Raji (cell line): ENCODE results near the gene TMEM150B.
A peak's percentile ranks its signal among the peaks of the same experiment; 100 is the strongest.

Experiments used
- POLR2A ChIP-seq: IDR thresholded peaks from 2 replicates; pipeline ENCODE4 v1.6.1; 2011; ENCODE audit warnings: low read depth, low read length, control low read depth; ENCODE audit not compliant: insufficient read depth

TMEM150B gene, protein sequence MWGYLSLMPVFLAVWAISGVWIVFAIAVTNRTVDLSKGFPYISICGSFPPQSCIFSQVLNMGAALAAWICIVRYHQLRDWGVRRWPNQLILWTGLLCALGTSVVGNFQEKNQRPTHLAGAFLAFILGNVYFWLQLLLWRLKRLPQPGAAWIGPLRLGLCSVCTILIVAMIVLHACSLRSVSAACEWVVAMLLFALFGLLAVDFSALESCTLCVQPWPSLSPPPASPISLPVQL

DNA sequence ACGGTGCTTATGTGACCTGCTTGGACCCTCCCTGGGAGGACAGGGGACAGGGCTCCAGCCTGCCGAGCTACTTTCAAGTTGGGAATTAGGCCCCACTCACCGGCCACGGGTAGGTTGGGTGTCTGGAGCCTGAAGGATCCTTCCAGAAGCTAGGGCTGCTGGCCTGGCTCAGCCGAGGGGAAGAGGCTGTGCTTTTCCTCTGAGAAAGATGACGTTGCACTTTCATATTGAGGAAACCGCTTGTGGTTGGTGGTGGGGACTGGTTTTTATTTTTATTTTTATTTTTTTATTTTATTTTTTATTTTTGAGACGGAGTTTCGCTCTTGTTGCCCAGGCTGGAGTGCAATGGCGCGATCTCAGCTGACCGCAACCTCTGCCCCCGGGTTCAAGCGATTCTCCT is at the start of gene TMEM150B:
Gene TMEM150B (minus strand): TSS at position 170 of the 400 bp plus-strand sequence. CDS start 4,305 bp downstream, outside the sequence.
- no peak for TF ChIP-seq POLR2A

DNA sequence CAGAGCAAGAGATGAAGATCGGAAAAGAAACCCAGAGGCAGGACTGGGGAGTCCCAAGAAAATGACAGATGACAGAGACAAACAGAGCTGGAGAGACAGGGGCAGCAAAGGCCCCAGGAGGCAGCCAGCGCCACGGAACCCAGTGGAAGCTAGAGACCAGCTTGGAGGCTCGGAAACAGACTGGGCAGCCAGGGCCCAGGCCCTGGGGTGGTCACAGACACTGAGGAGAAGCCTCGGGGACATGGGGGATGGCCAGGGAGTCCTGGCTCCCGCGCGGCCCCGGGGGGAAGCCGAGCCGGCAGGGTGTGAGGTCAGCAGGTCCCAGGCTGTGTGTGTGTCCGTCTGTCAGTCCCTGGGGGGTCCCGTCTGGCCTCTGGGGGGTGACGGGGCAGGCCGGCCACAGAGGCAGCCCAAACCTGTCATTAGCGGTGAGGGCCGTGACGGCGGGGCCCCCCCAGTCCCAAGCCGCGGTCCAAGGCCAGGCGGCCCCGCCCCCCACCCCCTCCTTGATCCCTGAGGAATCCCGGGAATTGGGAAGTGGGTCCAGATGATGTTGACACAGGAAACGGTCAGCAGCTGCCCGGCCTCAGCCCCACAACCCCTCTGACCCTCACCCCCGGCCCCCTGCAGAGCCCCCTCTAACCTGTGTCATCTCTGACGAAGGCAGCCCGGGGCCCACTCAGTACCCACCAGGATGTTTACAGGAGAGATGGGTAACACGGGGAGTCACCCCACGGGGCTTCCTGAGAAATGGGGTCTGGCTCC is 49.0 kb upstream of the TMEM150B start:
- TF ChIP-seq POLR2A: no peak

DNA sequence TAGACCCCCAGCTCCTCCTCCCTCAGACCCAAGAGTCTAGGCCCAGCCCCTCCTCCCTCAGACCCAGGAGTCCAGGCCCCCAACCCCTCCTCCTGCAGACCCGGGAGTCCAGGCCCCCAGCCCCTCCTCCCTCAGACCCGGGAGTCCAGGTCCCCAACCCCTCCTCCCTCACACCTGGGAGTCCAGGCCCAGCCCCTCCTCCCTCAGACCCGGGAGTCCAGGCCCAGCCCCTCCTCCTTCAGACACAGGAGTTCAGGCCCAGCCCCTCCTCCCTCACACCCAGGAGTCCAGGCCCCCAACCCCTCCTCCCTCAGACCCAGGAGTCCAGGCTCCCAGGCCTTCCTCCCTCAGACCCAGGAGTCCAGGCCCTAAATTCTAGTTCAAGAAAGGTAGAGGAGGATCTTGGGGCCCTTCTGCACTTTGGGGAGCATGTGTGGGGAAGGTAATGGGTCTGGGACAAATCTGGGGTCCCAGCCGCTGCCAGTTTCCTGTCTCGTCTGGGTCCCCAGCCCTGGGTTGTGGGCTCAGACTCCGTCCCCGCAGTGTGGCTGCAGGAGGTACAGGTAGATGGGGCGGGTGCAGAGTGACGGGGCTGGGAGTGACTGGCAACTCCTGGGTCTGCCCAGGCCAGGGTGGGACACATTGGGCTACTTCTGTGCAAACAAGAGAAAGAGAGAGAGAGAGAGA is 48.3 kb upstream of the TMEM150B start:
- no peak for TF ChIP-seq POLR2A

DNA sequence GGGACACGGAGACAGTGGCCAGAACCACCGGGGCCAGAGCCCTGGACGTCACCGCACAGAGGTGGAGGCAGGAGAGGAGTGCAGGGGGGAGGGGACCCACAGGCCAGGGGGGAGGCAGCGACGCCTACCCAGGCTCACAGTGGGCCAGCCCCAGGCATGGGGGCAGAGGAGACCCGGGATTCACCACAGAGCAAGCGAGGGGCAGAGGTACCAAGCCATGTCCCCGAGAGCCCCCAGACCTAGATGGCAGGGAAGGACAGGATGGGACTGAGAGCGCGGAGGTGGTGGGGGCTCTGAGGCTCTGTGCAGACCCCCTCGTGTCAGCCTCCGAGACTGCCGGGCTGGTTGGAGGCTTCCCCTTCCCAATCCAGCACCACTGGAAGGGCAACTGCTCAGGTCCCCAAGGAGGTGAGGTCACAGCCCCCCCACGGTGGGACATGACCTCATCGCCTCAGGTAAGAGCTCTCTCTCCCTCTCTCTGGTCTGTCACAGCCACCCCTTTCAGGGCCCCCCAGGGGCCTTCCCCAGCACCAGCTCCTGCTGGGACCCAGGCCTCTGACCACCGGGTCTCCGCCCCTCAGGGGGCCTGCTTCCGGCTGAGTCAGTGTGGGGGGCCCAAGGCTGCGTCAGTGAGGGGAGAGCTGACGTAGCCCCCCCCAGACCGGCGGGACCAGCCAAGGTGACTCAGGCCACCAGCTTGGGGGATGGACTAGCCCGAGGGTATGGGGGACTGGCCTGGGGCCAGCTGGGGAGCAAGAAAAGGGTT is 47.4 kb upstream of the TMEM150B start:
- 0 out of 2 replicates have a peak, but pooled peaks have one; percentile 15 for TF ChIP-seq POLR2A

DNA sequence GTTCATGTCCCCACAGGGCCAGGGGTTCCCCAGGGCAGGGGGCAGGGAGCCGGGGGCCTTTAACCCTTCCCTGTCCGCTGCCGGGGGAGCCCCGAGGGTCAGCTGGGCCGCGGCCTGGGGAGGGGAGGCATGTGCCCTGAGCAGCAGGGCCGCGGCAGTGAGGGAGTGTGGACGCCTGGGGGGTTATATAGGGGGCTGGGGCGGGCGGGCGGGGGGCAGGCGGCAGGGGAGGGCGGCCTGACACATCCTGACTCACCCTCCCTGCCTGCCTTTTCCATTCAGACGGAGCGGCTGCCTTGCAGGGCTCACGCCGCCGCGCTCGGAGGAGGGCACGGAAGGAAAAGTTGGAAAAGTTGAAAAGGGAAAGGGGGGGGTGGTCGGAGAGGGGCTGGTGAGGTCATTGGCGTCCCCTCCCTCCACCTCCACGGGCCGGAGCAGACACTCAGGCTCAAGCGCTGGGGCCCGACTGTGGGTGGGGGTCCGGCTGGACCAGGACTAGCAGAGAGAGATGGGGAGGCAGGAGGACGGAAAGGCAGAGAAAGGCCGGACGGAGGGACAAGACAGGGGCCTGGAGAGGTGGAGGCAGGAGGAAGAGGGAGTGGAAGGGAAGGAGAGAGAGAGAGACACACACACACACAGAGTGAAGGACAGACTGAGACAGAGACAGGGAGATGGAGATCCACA is 45.3 kb upstream of the TMEM150B start, which contains the start of gene IL11:
Gene IL11 (minus strand): TSS at position 159 of the 684 bp plus-strand sequence. CDS start 153 bp downstream, at position 6.
- TF ChIP-seq POLR2A: no peak

DNA sequence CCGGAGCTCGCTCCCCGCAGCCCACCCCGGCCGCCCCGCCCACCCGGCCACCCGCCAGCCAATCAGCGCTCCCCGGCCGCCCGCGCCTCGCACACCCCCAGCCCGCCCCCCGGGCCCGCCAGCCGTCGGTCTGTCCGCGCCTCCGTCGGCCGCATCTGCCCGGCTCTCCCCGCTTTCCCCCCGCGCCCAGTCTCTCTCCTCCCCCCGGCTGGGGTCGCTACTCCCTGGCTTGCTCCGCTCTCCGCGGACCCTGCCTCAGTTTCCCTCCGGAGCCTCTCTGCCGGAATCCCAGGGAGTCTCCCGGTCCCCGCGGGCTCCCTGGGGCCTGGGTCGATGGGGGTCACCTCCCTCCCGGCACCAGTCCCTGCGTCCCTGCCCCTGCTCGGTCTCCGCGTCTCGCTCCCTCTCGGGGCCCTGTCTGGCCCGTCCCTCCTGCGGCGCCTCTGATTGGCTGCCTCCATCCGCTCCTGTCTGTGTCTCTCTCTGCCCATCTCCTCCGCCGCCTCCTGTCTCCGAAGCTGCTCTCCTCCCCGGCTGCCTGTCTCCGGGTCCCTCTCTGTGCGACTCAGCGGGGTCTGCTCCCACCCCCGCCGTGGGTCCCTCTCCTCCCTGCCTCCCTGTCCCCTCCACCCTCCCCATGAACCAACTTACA is 44.6 kb upstream of the TMEM150B start:
- TF ChIP-seq POLR2A: no peak

DNA sequence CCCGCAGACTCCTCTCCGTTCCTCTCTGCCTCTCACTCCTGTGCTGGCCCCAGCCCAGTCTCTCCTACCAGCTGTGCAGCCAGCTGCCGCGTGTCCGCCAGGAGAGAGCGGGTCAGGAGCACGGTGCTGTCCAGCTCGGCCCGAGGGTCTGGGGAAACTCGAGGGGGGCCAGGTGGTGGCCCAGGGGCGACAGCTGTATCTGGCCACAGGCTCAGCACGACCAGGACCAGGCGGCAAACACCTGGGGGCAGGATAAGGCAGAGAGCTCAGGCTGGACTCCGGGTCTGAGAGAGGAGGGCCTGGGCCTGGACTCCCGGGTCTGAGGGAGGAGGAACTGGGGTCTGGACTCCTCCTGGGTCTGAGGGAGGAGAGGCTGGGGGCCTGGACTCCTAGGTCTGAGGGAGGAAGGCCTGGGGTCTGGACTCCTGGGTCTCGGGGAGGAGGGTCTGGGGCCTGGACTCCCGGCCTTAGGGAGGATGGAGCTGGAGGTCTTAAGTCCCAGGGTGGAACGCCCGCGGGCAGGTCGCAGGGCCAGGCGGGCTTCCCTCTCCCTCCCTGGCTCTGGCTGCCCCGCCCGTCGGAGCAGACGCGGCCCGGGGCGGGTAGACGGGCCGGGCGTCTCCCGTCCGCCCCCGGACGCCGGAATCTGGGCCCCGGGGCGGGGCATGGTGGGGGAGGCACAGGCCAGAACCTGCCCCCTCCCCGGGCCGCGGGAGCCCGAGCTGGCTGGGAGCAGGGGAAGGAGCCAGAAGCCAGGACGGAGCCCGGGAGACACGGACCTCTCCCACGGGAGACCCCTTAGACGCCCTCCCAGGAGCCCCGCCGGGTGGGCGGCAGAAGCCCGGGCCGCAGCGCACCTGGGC is 43.8 kb upstream of the TMEM150B start:
- no peak for TF ChIP-seq POLR2A

DNA sequence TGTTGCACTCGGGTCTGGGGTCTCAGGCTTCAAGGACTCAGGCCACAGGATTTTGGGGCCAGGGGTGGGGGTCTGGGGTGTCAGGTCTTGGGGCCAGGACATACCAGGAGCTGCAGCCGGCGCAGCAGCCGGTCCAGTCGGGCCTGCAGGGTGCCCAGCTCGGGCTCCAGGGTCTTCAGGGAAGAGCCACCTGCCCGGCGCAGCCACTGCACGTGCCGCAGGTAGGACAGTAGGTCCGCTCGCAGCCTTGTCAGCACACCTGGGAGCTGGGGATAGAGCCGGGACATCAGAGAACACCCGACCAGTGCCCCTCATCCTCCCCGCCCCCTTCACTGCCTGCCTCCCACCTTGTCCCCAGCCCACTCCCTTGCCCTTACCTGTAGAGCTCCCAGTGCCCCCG is 43.0 kb upstream of the TMEM150B start:
- no peak for TF ChIP-seq POLR2A

DNA sequence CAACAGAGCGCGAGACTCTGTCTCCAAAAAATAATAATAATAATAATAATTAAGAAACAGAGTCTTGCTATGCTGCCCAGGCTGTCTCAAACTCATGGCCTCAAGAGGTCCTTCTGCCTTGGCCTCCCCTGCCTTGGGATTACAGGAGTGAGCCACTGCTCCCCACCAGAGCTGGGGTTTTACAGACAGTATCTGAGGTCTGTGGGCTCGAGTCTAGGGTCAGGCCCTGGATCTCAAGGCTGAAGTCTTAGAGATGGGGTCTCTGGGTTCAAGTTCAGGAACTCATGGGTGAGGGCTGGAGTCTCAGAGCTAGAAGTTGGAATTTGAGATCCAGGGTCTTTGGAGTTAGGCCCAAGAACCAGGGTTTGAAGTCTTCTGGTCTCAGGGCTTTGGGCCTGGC is 41.6 kb upstream of the TMEM150B start:
- no peak for TF ChIP-seq POLR2A

DNA sequence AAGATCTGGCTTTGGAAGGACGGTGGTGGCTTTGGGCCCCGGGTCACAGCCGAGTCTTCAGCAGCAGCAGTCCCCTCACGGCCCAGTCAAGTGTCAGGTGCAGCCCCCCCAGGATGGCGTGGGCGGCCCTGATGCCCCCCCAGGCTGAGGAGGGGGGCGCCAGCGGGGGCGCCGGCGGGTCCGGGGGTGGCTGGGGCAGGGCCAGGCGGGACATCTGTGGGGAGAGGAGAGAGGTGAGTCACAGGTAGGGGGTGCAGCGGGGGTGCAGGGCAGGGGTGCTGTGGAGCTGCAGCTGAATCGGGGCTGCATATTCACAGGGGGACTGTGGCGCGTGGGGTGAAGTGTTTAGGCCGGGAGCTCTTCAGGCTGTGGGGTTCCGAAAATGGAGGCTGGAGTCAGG is 40.8 kb upstream of the TMEM150B start:
- no peak for TF ChIP-seq POLR2A

DNA sequence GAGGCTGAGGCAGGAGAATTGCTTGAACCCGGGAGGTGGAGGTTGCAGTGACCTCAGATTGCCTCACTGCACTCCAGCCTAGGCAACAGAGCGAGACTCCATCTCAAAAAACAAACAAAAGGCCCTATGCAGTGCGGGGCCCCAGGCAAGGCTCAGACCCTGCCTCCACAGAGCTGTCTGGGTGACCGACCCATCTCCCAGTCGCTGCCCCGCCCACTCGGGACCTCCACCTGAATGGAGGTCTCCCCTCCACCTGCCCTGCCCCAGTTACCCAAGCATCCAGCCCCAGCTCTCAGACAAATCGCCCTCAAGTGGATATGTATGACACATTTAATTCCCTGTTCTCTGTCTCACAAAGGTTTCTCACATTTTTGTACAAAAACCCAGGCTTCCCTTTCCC is 40.1 kb upstream of the TMEM150B start:
- no peak for TF ChIP-seq POLR2A

DNA sequence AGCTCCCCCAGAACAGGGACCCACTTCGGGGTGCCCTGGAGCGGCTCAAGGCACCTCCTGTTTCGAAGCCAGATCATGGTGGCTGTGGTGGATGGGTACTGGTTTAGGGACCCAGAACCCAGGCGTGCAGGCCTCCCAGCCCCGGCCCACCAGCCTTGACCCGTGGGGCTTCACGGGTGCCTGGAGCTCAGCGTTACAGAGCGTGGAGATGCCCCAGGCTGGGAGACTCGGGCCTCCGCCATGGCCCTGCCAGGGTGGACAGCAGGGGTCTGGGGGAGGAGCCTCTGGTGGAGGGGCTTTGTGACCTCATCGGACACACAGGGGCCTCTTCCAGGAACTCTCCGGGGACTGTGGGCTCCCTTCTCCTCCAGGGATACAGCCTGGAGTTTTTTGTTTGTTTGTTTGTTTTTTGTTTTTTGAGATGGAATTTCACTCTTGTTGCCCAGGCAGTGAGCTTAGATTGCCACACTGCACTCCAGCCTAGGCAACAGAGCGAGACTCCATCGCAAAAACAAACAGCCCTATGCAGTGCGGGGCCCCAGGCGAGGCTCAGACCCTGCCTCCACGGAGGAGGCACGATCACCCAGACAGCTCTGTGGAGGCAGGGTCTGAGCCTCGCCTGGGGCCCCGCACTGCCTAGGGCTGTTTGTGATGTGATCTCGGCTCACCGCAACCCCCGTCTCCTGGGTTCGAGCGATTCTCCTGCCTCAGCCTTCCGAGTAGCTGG is 38.0 kb upstream of the TMEM150B start, which contains the start of gene GARIN5B:
Gene GARIN5B (minus strand): TSS at position 271 of the 727 bp plus-strand sequence. CDS start 194 bp downstream, at position 77.
- no peak for TF ChIP-seq POLR2A

DNA sequence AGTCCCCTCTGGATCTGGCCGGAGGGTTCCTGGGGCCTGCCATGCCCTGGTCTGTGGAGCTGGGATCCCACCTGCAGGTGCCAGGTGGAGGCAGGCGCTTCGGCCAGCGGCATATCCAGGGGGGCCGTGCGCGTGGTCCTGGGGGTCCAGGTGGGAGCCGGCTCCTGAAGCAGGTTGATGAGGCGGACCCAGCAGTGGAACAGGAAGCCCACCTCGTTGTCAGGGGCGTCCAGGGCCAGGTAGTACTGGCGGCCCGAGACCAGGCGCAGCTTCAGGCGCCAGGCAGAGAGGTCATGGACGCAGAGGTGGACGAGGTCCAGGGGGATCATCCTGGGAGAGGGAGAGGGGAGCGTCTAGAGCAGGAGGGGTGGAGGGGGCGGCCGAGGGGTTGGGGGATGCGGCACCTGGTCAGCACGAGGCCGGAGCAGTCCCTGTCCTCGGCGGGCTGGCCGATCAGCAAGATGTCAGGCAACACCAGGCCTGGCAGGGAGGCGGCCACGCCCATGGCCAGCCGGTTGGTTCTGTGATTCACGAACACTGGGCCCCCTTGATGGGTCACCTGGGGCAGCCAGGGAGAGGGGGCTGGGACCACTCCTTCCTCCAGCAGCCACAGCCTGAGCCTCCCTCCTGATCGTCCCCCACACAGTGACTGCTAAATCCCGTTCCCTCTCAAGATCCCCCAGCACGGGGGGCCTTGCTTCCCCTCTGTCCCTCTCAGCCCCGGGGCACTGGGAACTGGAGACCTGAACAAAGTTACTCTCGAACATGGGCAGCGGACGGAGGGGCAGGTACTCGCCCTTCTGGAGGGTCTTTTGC is 37.2 kb upstream of the TMEM150B start:
- no peak for TF ChIP-seq POLR2A
